Smooth muscle cell (in vitro differentiated cells): ENCODE results near the gene PACSIN1. TPM values are rescaled to one million over a fixed set of nuclear protein-coding genes. Genes with fewer than 3 reads are reported as not detected.
"Not testable (repeated sequence)": the region's sequence is repeated elsewhere in the genome, so short reads cannot be mapped to it uniquely, and the experiment has no call there.

Source experiments
- DNase-seq: peaks from one replicate; lab custom pipeline; 2025; ENCODE audit not compliant: unreplicated experiment; lab: John Stamatoyannopoulos, UW
- H2AFZ ChIP-seq: fragments of 200-600 bp; sonication (generic); 2 replicates; pipeline ENCODE4 v1.6.0; 2016; ENCODE audit warnings: antibody characterized with exemption, low read depth, mild to moderate bottlenecking
- H3F3A ChIP-seq: fragments of 200-600 bp; sonication (generic); 2 replicates; pipeline ENCODE4 v1.6.0; 2017; ENCODE audit warnings: antibody characterized with exemption, low read depth
- H3K27ac ChIP-seq: fragments of 200-600 bp; sonication (generic); 2 replicates; pipeline ENCODE4 v1.5.1; 2016; ENCODE audit warnings: low read depth, mild to moderate bottlenecking
- H3K27me3 ChIP-seq: fragments of 200-600 bp; sonication (generic); 2 replicates; pipeline ENCODE4 v1.6.1; 2016; ENCODE audit warnings: low read depth, mild to moderate bottlenecking
- H3K36me3 ChIP-seq: fragments of 200-600 bp; sonication (generic); 2 replicates; pipeline ENCODE4 v1.5.1; 2016; ENCODE audit warnings: low read depth
- H3K4me1 ChIP-seq: fragments of 200-600 bp; sonication (generic); 2 replicates; pipeline ENCODE4 v1.5.1; 2016; ENCODE audit warnings: low read depth
- H3K4me2 ChIP-seq: fragments of 200-600 bp; sonication (generic); 2 replicates; pipeline ENCODE4 v1.6.0; 2016; ENCODE audit warnings: mild to moderate bottlenecking
- H3K4me3 ChIP-seq: fragments of 200-600 bp; sonication (generic); 2 replicates; pipeline ENCODE4 v1.5.1; 2016; ENCODE audit warnings: mild to moderate bottlenecking
- H3K79me2 ChIP-seq: fragments of 200-600 bp; sonication (generic); 2 replicates; pipeline ENCODE4 v1.6.0; 2016; ENCODE audit warnings: low read depth, mild to moderate bottlenecking
- H3K9ac ChIP-seq: fragments of 200-600 bp; sonication (generic); 2 replicates; pipeline ENCODE4 v1.6.0; 2016; ENCODE audit warnings: low read depth
- H3K9me3 ChIP-seq: fragments of 200-600 bp; sonication (generic); replicated peaks from 2 replicates; pipeline ENCODE4 v1.5.1; 2016; ENCODE audit warnings: low read depth
- H4K20me1 ChIP-seq: fragments of 200-600 bp; sonication (generic); 2 replicates; pipeline ENCODE4 v1.6.0; 2016; ENCODE audit warnings: low read depth
- CTCF ChIP-seq: fragments of 200-600 bp; sonication (generic); IDR thresholded peaks from 2 replicates; pipeline ENCODE4 v1.5.1; 2017; ENCODE audit warnings: borderline replicate concordance, mild to moderate bottlenecking, antibody characterized with exemption; ENCODE audit not compliant: insufficient read depth, poor library complexity, severe bottlenecking
- WGBS: methylation state at CpG from one replicate; pipeline ENCODE4 v1.1.7; 2016; ENCODE audit warnings: low lambda C conversion rate; 5-methylcytosine and 5-hydroxymethylcytosine counted together
- polyA plus RNA-seq: library from polyadenylated mRNA; unstranded; fragments of >200 nt; fragmentation: Nextera tagmentation; extraction: Ambion mirVana; gene quantifications from 2 replicates; pipeline ENCODE4 v1.2.1, GENCODE V29; 2016
- total RNA-seq: library from RNA; depleted of rRNA; stranded (reverse); fragments of >200 nt; gene quantifications from 2 replicates; pipeline ENCODE4 v1.2.3, GENCODE V29; 2014

PACSIN1 gene
- total and polyA plus RNA-seq, 2 experiments from 2014 or later = not detected

- Histone ChIP-seq H3K27me3 (no peaks in the 10 kb centered on the region), H3K4me2 (no peak overlapping the region), H3K9ac (no peak overlapping the region), H4K20me1 (no peaks in the 10 kb centered on the region), H3K27ac (no peak overlapping the region), H3F3A (no peaks in the 10 kb centered on the region), H3K36me3 (no peaks in the 10 kb centered on the region), H3K4me3 (no peak overlapping the region), H3K79me2 (no peaks in the 10 kb centered on the region), H3K4me1 (no peaks in the 10 kb centered on the region), H2AFZ (no peak overlapping the region), H3K9me3 (no peaks in the 10 kb centered on the region)
- WGBS = 68% methylated on average over 7 of the region's 7 CpGs
- TF ChIP-seq CTCF = no peak
- DNase-seq = no peak
Observed at GRCh38 chr6:34484899-34485298, 19.0 kb downstream of the PACSIN1 start.

GRCh38 chr6:34485321-34486060 lies 19.6 kb downstream of the PACSIN1 start:
- Histone ChIP-seq H3K36me3 (no peaks in the 10 kb centered on the region), H2AFZ (no peak overlapping the region), H3K4me1 (no peaks in the 10 kb centered on the region), H3K27ac (no peak overlapping the region), H3K4me3 (no peak overlapping the region), H3F3A (no peaks in the 10 kb centered on the region), H3K9ac (no peak overlapping the region), H4K20me1 (no peaks in the 10 kb centered on the region), H3K79me2 (no peaks in the 10 kb centered on the region), H3K27me3 (no peaks in the 10 kb centered on the region), H3K4me2 (no peak overlapping the region), H3K9me3 (no peaks in the 10 kb centered on the region)
- no peak for TF ChIP-seq CTCF
- DNase-seq = no peak
- 90% methylated on average over 13 of the region's 14 CpGs for WGBS

- 91% methylated on average over 8 of the region's 8 CpGs for WGBS
- H3K27ac ChIP-seq = no peak overlapping the region
- no peaks in the 10 kb centered on the region for H3K79me2 ChIP-seq
- no peak overlapping the region for H3K4me3 ChIP-seq
- no peaks in the 10 kb centered on the region for H4K20me1 ChIP-seq
- no peak for DNase-seq
- TF ChIP-seq CTCF = no peak
- H3K4me2 ChIP-seq = no peak overlapping the region
- no peak overlapping the region for H2AFZ ChIP-seq
- no peaks in the 10 kb centered on the region for H3F3A ChIP-seq
- H3K9me3 ChIP-seq = no peaks in the 10 kb centered on the region
- no peaks in the 10 kb centered on the region for H3K27me3 ChIP-seq
- H3K36me3 ChIP-seq = no peaks in the 10 kb centered on the region
- H3K9ac ChIP-seq = no peak overlapping the region
- peaks cover 5% of the 10 kb centered on the region for H3K4me1 ChIP-seq
Observed at GRCh38 chr6:34486106-34486740, 20.3 kb downstream of the PACSIN1 start.

GRCh38 chr6:34486886-34487285 lies 21.0 kb downstream of the PACSIN1 start:
- not testable (repeated sequence) for H3K4me2 ChIP-seq, H3K27ac ChIP-seq, H3K9me3 ChIP-seq, H3F3A ChIP-seq, H3K4me3 ChIP-seq, H3K79me2 ChIP-seq, H3K36me3 ChIP-seq, H2AFZ ChIP-seq, H3K9ac ChIP-seq, H3K4me1 ChIP-seq, H4K20me1 ChIP-seq, DNase-seq, H3K27me3 ChIP-seq
- 92% methylated on average over 8 of the region's 8 CpGs for WGBS
